Kidney (tissue), 14 donors: Measurements from ENCODE around the gene DIMT1. TPM values are rescaled to one million over a fixed set of nuclear protein-coding genes. Genes with fewer than 3 reads are reported as not detected.

Experiments
- DNase-seq, 5 donors: peaks; one replicate each; pipeline ENCODE4 v3.0.0-alpha.2; 2013 to 2020
- FAIRE-seq: peaks from 2 replicates; lab custom pipeline; 2012; peaks lifted over from hg19 to GRCh38; lab: Jason Lieb, UNC
- H3K27ac ChIP-seq, 2 donors: one replicate each; pipeline ENCODE4 v1.7.0; 2013; ENCODE audit warnings: low read depth in 2 of 2, low read length in 2 of 2, inconsistent platforms in 1 of 2
- H3K27me3 ChIP-seq: one replicate; pipeline ENCODE4 v1.7.1; 2013; ENCODE audit warnings: low read length, inconsistent platforms; ENCODE audit not compliant: control insufficient read depth, insufficient read depth
- H3K36me3 ChIP-seq, 3 donors: one replicate each; pipeline versions ENCODE4 v1.7.0 to v1.7.1; 2013; ENCODE audit warnings: low read length in 3 of 3, control low read depth in 1 of 3, inconsistent platforms in 1 of 3; ENCODE audit not compliant: insufficient read depth in 3 of 3, control insufficient read depth in 2 of 3
- H3K4me1 ChIP-seq, 3 donors: one replicate each; pipeline versions ENCODE4 v1.7.0 to v1.7.1; 2013; ENCODE audit warnings: low read length in 3 of 3, inconsistent platforms in 1 of 3, low read depth in 1 of 3; ENCODE audit not compliant: control insufficient read depth in 2 of 3, insufficient read depth in 2 of 3
- H3K4me3 ChIP-seq, 3 donors: one replicate each; pipeline versions ENCODE4 v1.7.0 to v1.8.1; 2013; ENCODE audit warnings: low read length in 3 of 3, control low read depth in 1 of 3, inconsistent platforms in 1 of 3
- H3K9ac ChIP-seq, 3 donors: one replicate each; pipeline versions ENCODE4 v1.7.0 to v1.7.1; 2013; ENCODE audit warnings: low read length in 3 of 3, control low read depth in 1 of 3, inconsistent platforms in 1 of 3
- H3K9me3 ChIP-seq, 3 donors: one replicate each; pipeline versions ENCODE4 v1.7.0 to v1.7.1; 2013; ENCODE audit warnings: low read length in 3 of 3, control low read depth in 1 of 3, inconsistent platforms in 1 of 3; ENCODE audit not compliant: control insufficient read depth in 2 of 3, insufficient read depth in 1 of 3
- CTCF ChIP-seq: IDR thresholded peaks from 3 replicates; pipeline ENCODE4 v1.5.1; 2012; ENCODE audit warnings: mild to moderate bottlenecking, moderate library complexity, borderline replicate concordance; ENCODE audit not compliant: insufficient read depth; ENCODE audit errors: extremely low read depth
- intact Hi-C: fragments of 100-400 bp; cut with DNase I; formaldehyde crosslinking; loops from one replicate; pipeline ENCODE4 v1.11.1; 2022
- polyA plus RNA-seq: library from polyadenylated mRNA; stranded (reverse); fragments of 350-450 nt; fragmentation: Illumina TruSeq; extraction: RNeasy Lipid Tissue Mini Kit (QIAGEN cat#74804); gene quantifications from one replicate; pipeline ENCODE4 v1.2.3, GENCODE V29; 2014; ENCODE audit warnings: low read depth, low replicate concordance; ENCODE audit not compliant: insufficient read depth
- total RNA-seq: library from RNA; stranded (reverse); fragmentation: NEBNext Ultra II Directional; extraction: Animal tissue kit (Norgen Biotek cat#: 25700); gene quantifications from one replicate; pipeline ENCODE4 v1.2.1, GENCODE V29; 2021
- donor health status: control.
- donor health status: control.
- donor health status: control.
- donor health status: control.
- donor health status: control.
- donor health status: DM: yes; HTN: yes; CAD: no.
- donor health status: Normal renal cell carcinoma (clear cell type).

DIMT1 gene
- total and polyA plus RNA-seq, 2 donors from 2014 or later: 9.9 to 19.9 TPM

- H3K4me3 ChIP-seq: no peak overlapping the region
- H3K9ac ChIP-seq: no peak overlapping the region
- no peaks in the 10 kb centered on the region for H3K27me3 ChIP-seq
- no peak overlapping the region for H3K27ac ChIP-seq
- DNase-seq (peak in 1 of 5 donors; percentile 18), FAIRE-seq (no peak)
- TF ChIP-seq CTCF: no peak
- H3K9me3 ChIP-seq: no peaks in the 10 kb centered on the region
- H3K4me1 ChIP-seq: no peaks in the 10 kb centered on the region
- H3K36me3 ChIP-seq: no peaks in the 10 kb centered on the region
- intact Hi-C loops: no loop called here
Measured at GRCh38 chr5:62346748-62347147, 57.0 kb downstream of the DIMT1 start.

GRCh38 chr5:62343428-62343827 lies 60.3 kb downstream of the DIMT1 start:
- DNase-seq: no peak
- Histone ChIP-seq H3K9me3 (no peaks in the 10 kb centered on the region), H3K9ac (no peak overlapping the region), H3K4me3 (no peak overlapping the region), H3K4me1 (no peaks in the 10 kb centered on the region), H3K36me3 (no peaks in the 10 kb centered on the region), H3K27ac (no peak overlapping the region), H3K27me3 (no peaks in the 10 kb centered on the region)
- FAIRE-seq: no peak
- no peak for TF ChIP-seq CTCF
- intact Hi-C loops: no loop called here

- Histone ChIP-seq H3K27ac (no peak overlapping the region), H3K4me3 (no peak overlapping the region), H3K4me1 (no peaks in the 10 kb centered on the region), H3K9ac (no peak overlapping the region), H3K9me3 (no peaks in the 10 kb centered on the region), H3K27me3 (no peaks in the 10 kb centered on the region), H3K36me3 (no peaks in the 10 kb centered on the region)
- FAIRE-seq (no peak), DNase-seq (no peak)
- intact Hi-C loops: no loop called here
- no peak for TF ChIP-seq CTCF
Measured at GRCh38 chr5:62342476-62342837, 61.2 kb downstream of the DIMT1 start.

DNA sequence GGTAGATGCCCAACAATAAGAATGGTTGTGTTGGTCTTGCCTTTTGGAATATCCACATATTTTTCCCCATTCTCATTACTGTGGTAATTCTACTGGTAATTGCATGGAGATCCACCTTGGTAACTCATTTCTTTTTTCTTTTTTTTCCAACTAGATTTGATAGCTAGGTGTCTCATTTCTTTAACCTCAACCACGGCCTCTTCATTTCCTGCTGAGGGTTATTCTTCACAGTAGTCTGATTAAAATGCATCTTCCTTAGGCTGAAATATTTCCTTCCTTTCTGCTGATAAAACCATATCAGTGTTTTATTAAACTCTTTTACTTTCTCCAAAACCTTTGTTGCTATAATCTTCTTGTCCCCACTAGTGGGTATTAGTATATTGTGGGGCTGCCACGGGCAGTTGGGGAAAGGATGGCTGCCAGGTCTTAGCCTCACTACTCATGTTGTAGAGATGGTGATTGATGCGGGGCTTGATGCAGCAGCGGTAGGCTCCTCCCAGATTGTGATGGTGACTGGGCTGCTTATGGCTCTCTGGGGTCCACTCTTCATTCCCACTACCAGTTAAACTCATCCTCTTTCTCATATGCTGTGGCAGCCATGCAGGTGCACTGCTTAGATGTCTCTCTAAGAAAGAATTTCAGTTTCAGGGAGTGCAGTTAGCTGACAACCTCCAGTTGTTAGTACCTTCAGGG lies 61.8 kb downstream of the DIMT1 start:
- no peak for TF ChIP-seq CTCF
- DNase-seq (no peak), FAIRE-seq (no peak)
- no peaks in the 10 kb centered on the region for H3K9me3 ChIP-seq
- intact Hi-C loops: no loop called here
- no peak overlapping the region for H3K4me3 ChIP-seq
- no peak overlapping the region for H3K9ac ChIP-seq
- no peaks in the 10 kb centered on the region for H3K36me3 ChIP-seq
- H3K4me1 ChIP-seq: no peaks in the 10 kb centered on the region
- H3K27me3 ChIP-seq: no peaks in the 10 kb centered on the region
- no peak overlapping the region for H3K27ac ChIP-seq
